Measurements from ENCODE around the gene ALG3.

The ALG3 gene

GRCh38 chr3:184192889-184193288 is 55.9 kb downstream of the ALG3 start:
- no peak for DNase-seq
